GM12878 (cell line): ENCODE data around the gene ZNF670. TPM values are rescaled to one million over a fixed set of nuclear protein-coding genes. Genes with fewer than 3 reads are reported as not detected.

Experiments used
- ATAC-seq: fragments of 200-7000 bp; cut with Tn5 transposase; 3 replicates; pipeline ENCODE4 v1.9.1; 2020; ENCODE audit warnings: mild to moderate bottlenecking, moderate library complexity
- BruUV-seq: library from RNA; stranded (reverse); fragments of 400-500 nt; replicated peaks from 2 replicates; lab custom pipeline; 2021; lab: Mats Ljungman, UMichigan
- CTCF ChIA-PET: fragments of 300-600 bp; sonication (Branson Sonifier 250); formaldehyde crosslinking; extraction: SDS; loops from one replicate; lab custom pipeline; 2021; ENCODE audit warnings: inconsistent platforms; lab: Yijun Ruan, JAX
- POLR2A ChIA-PET: fragments of 350-600 bp; formaldehyde crosslinking; extraction: SDS; loops from one replicate; lab custom pipeline; 2021; ENCODE audit warnings: inconsistent platforms; lab: Charles Lee
- RAD21 ChIA-PET: fragments of 300-600 bp; sonication (Branson Sonifier 250); formaldehyde crosslinking; loops from one replicate; lab custom pipeline; 2023; ENCODE audit warnings: antibody characterized with exemption; ENCODE audit not compliant: unreplicated experiment; lab: Charles Lee
- SMC1A ChIA-PET: fragments of 300-600 bp; sonication (Branson Sonifier 250); formaldehyde crosslinking; loops from one replicate; lab custom pipeline; 2023; ENCODE audit not compliant: unreplicated experiment, uncharacterized antibody; lab: Charles Lee
- DNase-seq: peaks from one replicate; pipeline ENCODE4 v3.0.0-alpha.2; 2011; ENCODE audit warnings: low read depth, low spot score
- FAIRE-seq: peaks from 3 replicates; lab custom pipeline; 2011; peaks lifted over from hg19 to GRCh38; lab: Jason Lieb, UNC
- H2AFZ ChIP-seq: 2 replicates; pipeline ENCODE4 v1.6.0; 2011; ENCODE audit warnings: low read depth, low read length, control low read depth; ENCODE audit not compliant: control insufficient read depth
- H3K27ac ChIP-seq: 2 replicates; pipeline ENCODE4 v1.5.1; 2011; ENCODE audit warnings: control low read depth; ENCODE audit not compliant: control insufficient read depth, insufficient read depth
- H3K27me3 ChIP-seq, 2 experiments: replicated peaks in 1 of 2; 2 replicates each; pipeline versions ENCODE4 v1.6.0 to v1.6.1; 2011; ENCODE audit warnings: low read length in 1 of 2; ENCODE audit not compliant: control insufficient read depth in 2 of 2, insufficient read depth in 2 of 2
- H3K36me3 ChIP-seq, 2 experiments: 2 replicates each; pipeline ENCODE4 v1.5.1; 2011; ENCODE audit warnings: low read length in 1 of 2; ENCODE audit not compliant: control insufficient read depth in 2 of 2, insufficient read depth in 2 of 2
- H3K4me1 ChIP-seq: 2 replicates; pipeline ENCODE4 v1.6.1; 2011; ENCODE audit warnings: mild to moderate bottlenecking, low read length, moderate library complexity, mixed read lengths; ENCODE audit not compliant: control insufficient read depth, insufficient read depth
- H3K4me2 ChIP-seq: 2 replicates; pipeline ENCODE4 v1.6.0; 2011; ENCODE audit warnings: control low read depth; ENCODE audit not compliant: control insufficient read depth, insufficient read depth
- H3K4me3 ChIP-seq: fragments of 200-600 bp; sonication (generic); 2 replicates; pipeline ENCODE4 v1.5.1; 2016
- H3K79me2 ChIP-seq: 2 replicates; pipeline ENCODE4 v1.6.0; 2011; ENCODE audit warnings: low read length; ENCODE audit not compliant: control insufficient read depth, insufficient read depth
- H3K9ac ChIP-seq: 2 replicates; pipeline ENCODE4 v1.8.0; 2011; ENCODE audit warnings: low read length, control low read depth, mixed read lengths; ENCODE audit not compliant: control insufficient read depth, insufficient read depth
- H3K9me3 ChIP-seq: replicated peaks from 3 replicates; pipeline ENCODE4 v1.5.1; 2011; ENCODE audit warnings: mild to moderate bottlenecking, low read length; ENCODE audit not compliant: control insufficient read depth, insufficient read depth
- H4K20me1 ChIP-seq: 2 replicates; pipeline ENCODE4 v1.6.0; 2011; ENCODE audit not compliant: control insufficient read depth, insufficient read depth
- CHD1 ChIP-seq: IDR thresholded peaks from 2 replicates; pipeline ENCODE4 v1.6.1; 2012; ENCODE audit warnings: low read depth, low read length, improper control_type of control experiment
- GATAD2B ChIP-seq: fragments of 450-650 bp; conservative IDR thresholded peaks from 2 replicates; pipeline ENCODE4 v1.6.1; 2017; ENCODE audit warnings: low read depth, mild to moderate bottlenecking, moderate library complexity
- KAT2A ChIP-seq: conservative IDR thresholded peaks from 2 replicates; pipeline ENCODE4 v1.6.1; 2011; ENCODE audit warnings: low read depth, low read length; ENCODE audit not compliant: control insufficient read depth
- NBN ChIP-seq: fragments of 450-650 bp; IDR thresholded peaks from 2 replicates; pipeline ENCODE4 v1.6.1; 2016
- STAT1 ChIP-seq: fragments of 450-650 bp; conservative IDR thresholded peaks from 2 replicates; pipeline ENCODE4 v1.6.1; 2014; ENCODE audit warnings: antibody characterized with exemption, mild to moderate bottlenecking
- ZNF592 ChIP-seq: fragments of 450-650 bp; IDR thresholded peaks from 2 replicates; pipeline ENCODE4 v1.6.1; 2017; ENCODE audit warnings: mild to moderate bottlenecking, moderate library complexity
- WGBS: methylation state at CpG from one replicate; pipeline ENCODE4 v1.1.6; 2016; ENCODE audit warnings: low lambda C conversion rate; ENCODE audit not compliant: insufficient replicate concordance, insufficient coverage; ENCODE audit errors: missing lambda C conversion rate; 5-methylcytosine and 5-hydroxymethylcytosine counted together
- in situ Hi-C: fragments of 300-500 bp; cut with MboI; formaldehyde crosslinking; loops from 9 replicates; pipeline ENCODE4 v1.14.3; 2018; ENCODE audit warnings: mixed read lengths
- intact Hi-C: fragments of 100-400 bp; cut with micrococcal nuclease; formaldehyde crosslinking; loops from one replicate; pipeline ENCODE4 v1.14.2; 2022; ENCODE audit not compliant: unreplicated experiment
- polyA plus RNA-seq, 11 experiments: library from polyadenylated mRNA; depleted of rRNA in 4 of 11; unstranded in 6 of 11; stranded (reverse) in 5 of 11; fragments of >200 nt; fragmentation: Nextera tagmentation in 4 of 11; fragmentation: Illumina TruSeq in 1 of 11; extraction: Ambion mirVana in 4 of 11; extraction: Trizol in 1 of 11; gene quantifications; 1 replicate in 1 of 11; 2 replicates in 10 of 11; pipeline versions ENCODE4 v1.2.1 to v1.2.3, GENCODE V29; 2011 to 2016; ENCODE audit warnings: inconsistent platforms in 2 of 11, missing spikeins in 2 of 11, low read depth in 1 of 11
- total RNA-seq, 4 experiments: library from RNA; depleted of rRNA in 3 of 4; stranded (reverse); fragments of >200 nt in 3 of 4; fragmentation: Illumina TruSeq in 1 of 4; extraction: Trizol in 1 of 4; gene quantifications; 2 replicates each; pipeline versions ENCODE4 v1.2.1 to v1.2.3, GENCODE V29; 2013 to 2021
- TF ChIP-seq, protein P1 (sequence below): fragments of 450-650 bp; IDR thresholded peaks from 2 replicates; pipeline ENCODE4 v1.6.1; 2016; ENCODE audit warnings: mild to moderate bottlenecking, moderate library complexity, borderline replicate concordance

The ZNF670 gene
- total and polyA plus RNA-seq, 10 of the 15 experiments (the other 5 are each of a cell fraction or from before 2014, with no cell fraction given) = 3.0 to 9.0 (median 5.3) TPM

DNA sequence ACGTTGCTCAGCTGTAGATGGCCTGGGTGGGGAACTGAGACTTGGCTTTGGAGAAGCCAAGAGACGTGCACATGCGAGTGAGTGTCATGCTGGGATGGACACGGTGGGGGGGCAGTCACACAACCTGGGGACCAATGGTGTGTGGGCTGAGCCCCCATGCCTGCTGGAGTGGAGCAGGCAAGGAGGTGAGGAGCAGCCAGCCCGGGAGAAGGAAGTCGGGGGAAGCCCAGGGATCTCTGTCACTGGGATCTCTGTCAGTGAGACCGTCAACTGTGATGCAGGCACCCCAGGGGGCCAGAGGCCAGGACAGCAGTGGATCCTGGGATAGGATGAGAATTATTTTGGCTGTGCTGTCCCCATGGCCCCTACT is 36.5 kb upstream of the ZNF670 start:
- POLR2A ChIA-PET = no interaction called here
- Histone ChIP-seq H3K9me3 (no peaks in the 10 kb centered on the region; the same call in 2 of the 3 replicates), H3K4me3 (no peak overlapping the region), H3K4me1 (no peaks in the 10 kb centered on the region), H3K9ac (no peak overlapping the region), H2AFZ (no peak overlapping the region), H3K79me2 (no peaks in the 10 kb centered on the region), H3K36me3 (no peaks in the 10 kb centered on the region), H3K27me3 (peaks cover 1 to 5% of the 10 kb centered on the region in 2 experiments; a peak in 3 of 4 replicates), H4K20me1 (no peaks in the 10 kb centered on the region), H3K4me2 (no peak overlapping the region), H3K27ac (no peak overlapping the region)
- no peak for TF ChIP-seq NBN
- no peak for TF ChIP-seq CHD1
- TF ChIP-seq STAT1 = no peak
- no peak for TF ChIP-seq ZNF592
- TF ChIP-seq GATAD2B = no peak
- TF ChIP-seq, protein P1, sequence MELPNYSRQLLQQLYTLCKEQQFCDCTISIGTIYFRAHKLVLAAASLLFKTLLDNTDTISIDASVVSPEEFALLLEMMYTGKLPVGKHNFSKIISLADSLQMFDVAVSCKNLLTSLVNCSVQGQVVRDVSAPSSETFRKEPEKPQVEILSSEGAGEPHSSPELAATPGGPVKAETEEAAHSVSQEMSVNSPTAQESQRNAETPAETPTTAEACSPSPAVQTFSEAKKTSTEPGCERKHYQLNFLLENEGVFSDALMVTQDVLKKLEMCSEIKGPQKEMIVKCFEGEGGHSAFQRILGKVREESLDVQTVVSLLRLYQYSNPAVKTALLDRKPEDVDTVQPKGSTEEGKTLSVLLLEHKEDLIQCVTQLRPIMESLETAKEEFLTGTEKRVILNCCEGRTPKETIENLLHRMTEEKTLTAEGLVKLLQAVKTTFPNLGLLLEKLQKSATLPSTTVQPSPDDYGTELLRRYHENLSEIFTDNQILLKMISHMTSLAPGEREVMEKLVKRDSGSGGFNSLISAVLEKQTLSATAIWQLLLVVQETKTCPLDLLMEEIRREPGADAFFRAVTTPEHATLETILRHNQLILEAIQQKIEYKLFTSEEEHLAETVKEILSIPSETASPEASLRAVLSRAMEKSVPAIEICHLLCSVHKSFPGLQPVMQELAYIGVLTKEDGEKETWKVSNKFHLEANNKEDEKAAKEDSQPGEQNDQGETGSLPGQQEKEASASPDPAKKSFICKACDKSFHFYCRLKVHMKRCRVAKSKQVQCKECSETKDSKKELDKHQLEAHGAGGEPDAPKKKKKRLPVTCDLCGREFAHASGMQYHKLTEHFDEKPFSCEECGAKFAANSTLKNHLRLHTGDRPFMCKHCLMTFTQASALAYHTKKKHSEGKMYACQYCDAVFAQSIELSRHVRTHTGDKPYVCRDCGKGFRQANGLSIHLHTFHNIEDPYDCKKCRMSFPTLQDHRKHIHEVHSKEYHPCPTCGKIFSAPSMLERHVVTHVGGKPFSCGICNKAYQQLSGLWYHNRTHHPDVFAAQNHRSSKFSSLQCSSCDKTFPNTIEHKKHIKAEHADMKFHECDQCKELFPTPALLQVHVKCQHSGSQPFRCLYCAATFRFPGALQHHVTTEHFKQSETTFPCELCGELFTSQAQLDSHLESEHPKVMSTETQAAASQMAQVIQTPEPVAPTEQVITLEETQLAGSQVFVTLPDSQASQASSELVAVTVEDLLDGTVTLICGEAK = no peak
- no peak for TF ChIP-seq KAT2A
- RAD21 ChIA-PET = no interaction called here
- CTCF ChIA-PET = no interaction called here
- SMC1A ChIA-PET = no interaction called here
- no peak for FAIRE-seq
- in situ Hi-C loops (no loop called here), intact Hi-C loops (no loop called here)
- DNase-seq = no peak
- 38% methylated on average over 7 of the region's 7 CpGs for WGBS
- no TSS peak for BruUV-seq
- peak; percentile 12; the same call in 1 of the 3 replicates for ATAC-seq
